ENCODE measurements around the gene TMEM258.

- TF ChIP-seq EZH2 (IDR thresholded peaks at IDR 0.05; ENCODE audit: borderline replicate concordance, low read length) (no peak), CTCF (IDR thresholded peaks at IDR 0.05; ENCODE audit: low read length) (no peak)
Measured at GRCh38 chr11:61781585-61781984, 10.8 kb downstream of the TMEM258 start.

Measured in OCI-LY1 (cell line).